Smooth muscle cell (in vitro differentiated cells): ENCODE data around the gene TPRG1. TPM values are rescaled to one million over a fixed set of nuclear protein-coding genes. Genes with fewer than 3 reads are reported as not detected.

Experiments used
- DNase-seq: peaks from one replicate; lab custom pipeline; 2025; ENCODE audit not compliant: unreplicated experiment; lab: John Stamatoyannopoulos, UW
- H2AFZ ChIP-seq: fragments of 200-600 bp; sonication (generic); 2 replicates; pipeline ENCODE4 v1.6.0; 2016; ENCODE audit warnings: antibody characterized with exemption, low read depth, mild to moderate bottlenecking
- H3F3A ChIP-seq: fragments of 200-600 bp; sonication (generic); 2 replicates; pipeline ENCODE4 v1.6.0; 2017; ENCODE audit warnings: antibody characterized with exemption, low read depth
- H3K27ac ChIP-seq: fragments of 200-600 bp; sonication (generic); 2 replicates; pipeline ENCODE4 v1.5.1; 2016; ENCODE audit warnings: low read depth, mild to moderate bottlenecking
- H3K27me3 ChIP-seq: fragments of 200-600 bp; sonication (generic); 2 replicates; pipeline ENCODE4 v1.6.1; 2016; ENCODE audit warnings: low read depth, mild to moderate bottlenecking
- H3K36me3 ChIP-seq: fragments of 200-600 bp; sonication (generic); 2 replicates; pipeline ENCODE4 v1.5.1; 2016; ENCODE audit warnings: low read depth
- H3K4me1 ChIP-seq: fragments of 200-600 bp; sonication (generic); 2 replicates; pipeline ENCODE4 v1.5.1; 2016; ENCODE audit warnings: low read depth
- H3K4me2 ChIP-seq: fragments of 200-600 bp; sonication (generic); 2 replicates; pipeline ENCODE4 v1.6.0; 2016; ENCODE audit warnings: mild to moderate bottlenecking
- H3K4me3 ChIP-seq: fragments of 200-600 bp; sonication (generic); 2 replicates; pipeline ENCODE4 v1.5.1; 2016; ENCODE audit warnings: mild to moderate bottlenecking
- H3K79me2 ChIP-seq: fragments of 200-600 bp; sonication (generic); 2 replicates; pipeline ENCODE4 v1.6.0; 2016; ENCODE audit warnings: low read depth, mild to moderate bottlenecking
- H3K9ac ChIP-seq: fragments of 200-600 bp; sonication (generic); 2 replicates; pipeline ENCODE4 v1.6.0; 2016; ENCODE audit warnings: low read depth
- H3K9me3 ChIP-seq: fragments of 200-600 bp; sonication (generic); replicated peaks from 2 replicates; pipeline ENCODE4 v1.5.1; 2016; ENCODE audit warnings: low read depth
- H4K20me1 ChIP-seq: fragments of 200-600 bp; sonication (generic); 2 replicates; pipeline ENCODE4 v1.6.0; 2016; ENCODE audit warnings: low read depth
- WGBS: methylation state at CpG from one replicate; pipeline ENCODE4 v1.1.7; 2016; ENCODE audit warnings: low lambda C conversion rate; 5-methylcytosine and 5-hydroxymethylcytosine counted together
- polyA plus RNA-seq: library from polyadenylated mRNA; unstranded; fragments of >200 nt; fragmentation: Nextera tagmentation; extraction: Ambion mirVana; gene quantifications from 2 replicates; pipeline ENCODE4 v1.2.1, GENCODE V29; 2016
- total RNA-seq: library from RNA; depleted of rRNA; stranded (reverse); fragments of >200 nt; gene quantifications from 2 replicates; pipeline ENCODE4 v1.2.3, GENCODE V29; 2014
- TF ChIP-seq, protein P1 (sequence below): fragments of 200-600 bp; sonication (generic); IDR thresholded peaks from 2 replicates; pipeline ENCODE4 v1.5.1; 2017; ENCODE audit warnings: borderline replicate concordance, mild to moderate bottlenecking, antibody characterized with exemption; ENCODE audit not compliant: insufficient read depth, poor library complexity, severe bottlenecking

TPRG1 gene
- total and polyA plus RNA-seq, 2 experiments from 2014 or later: 0.65 to 3.2 TPM

DNA sequence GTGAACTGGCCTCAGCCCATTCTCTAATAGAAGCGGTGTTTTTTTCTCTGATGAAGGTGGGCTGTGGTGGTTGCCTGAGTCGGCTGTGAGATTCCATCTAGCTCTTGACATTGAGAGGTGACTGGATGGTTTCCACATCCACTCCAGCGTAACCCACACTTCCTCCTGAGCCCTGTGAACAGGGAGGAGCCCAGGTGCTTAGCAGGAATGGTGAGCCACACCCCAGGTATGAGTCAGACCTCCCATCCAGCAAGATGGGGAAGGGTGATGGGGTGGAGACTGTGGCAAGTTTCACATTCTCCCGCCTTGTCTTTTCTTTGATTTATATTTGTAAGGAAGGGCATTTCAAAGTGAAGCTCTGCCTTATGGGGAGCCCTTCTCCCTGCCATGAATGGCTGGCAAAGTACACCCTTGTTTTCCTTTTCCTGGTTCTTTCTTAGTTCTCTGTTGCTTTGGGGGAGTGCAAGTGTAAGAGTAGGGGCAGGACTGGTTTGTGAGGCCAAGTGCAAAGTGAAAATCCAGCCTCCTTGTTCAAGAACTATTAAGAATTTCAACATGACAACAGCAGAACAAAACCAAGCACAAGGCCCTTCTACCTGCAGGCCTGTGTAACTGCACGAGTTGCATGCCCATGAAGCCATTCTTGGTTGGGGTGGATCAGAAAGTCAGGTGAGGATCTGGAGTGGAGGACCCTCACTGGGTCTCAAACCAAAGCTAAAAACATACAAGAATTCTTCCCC lies 4.6 kb upstream of the TPRG1 start:
- Histone ChIP-seq H3K27ac (peak overlapping the region; percentile 21), H3K9me3 (no peaks in the 10 kb centered on the region), H3K79me2 (no peaks in the 10 kb centered on the region), H3K4me2 (no peak overlapping the region), H3K4me3 (no peak overlapping the region), H3K27me3 (no peaks in the 10 kb centered on the region), H3K4me1 (no peaks in the 10 kb centered on the region), H2AFZ (no peak overlapping the region), H3K9ac (no peak overlapping the region), H3K36me3 (no peaks in the 10 kb centered on the region), H3F3A (no peaks in the 10 kb centered on the region), H4K20me1 (no peaks in the 10 kb centered on the region)
- TF ChIP-seq, protein P1, sequence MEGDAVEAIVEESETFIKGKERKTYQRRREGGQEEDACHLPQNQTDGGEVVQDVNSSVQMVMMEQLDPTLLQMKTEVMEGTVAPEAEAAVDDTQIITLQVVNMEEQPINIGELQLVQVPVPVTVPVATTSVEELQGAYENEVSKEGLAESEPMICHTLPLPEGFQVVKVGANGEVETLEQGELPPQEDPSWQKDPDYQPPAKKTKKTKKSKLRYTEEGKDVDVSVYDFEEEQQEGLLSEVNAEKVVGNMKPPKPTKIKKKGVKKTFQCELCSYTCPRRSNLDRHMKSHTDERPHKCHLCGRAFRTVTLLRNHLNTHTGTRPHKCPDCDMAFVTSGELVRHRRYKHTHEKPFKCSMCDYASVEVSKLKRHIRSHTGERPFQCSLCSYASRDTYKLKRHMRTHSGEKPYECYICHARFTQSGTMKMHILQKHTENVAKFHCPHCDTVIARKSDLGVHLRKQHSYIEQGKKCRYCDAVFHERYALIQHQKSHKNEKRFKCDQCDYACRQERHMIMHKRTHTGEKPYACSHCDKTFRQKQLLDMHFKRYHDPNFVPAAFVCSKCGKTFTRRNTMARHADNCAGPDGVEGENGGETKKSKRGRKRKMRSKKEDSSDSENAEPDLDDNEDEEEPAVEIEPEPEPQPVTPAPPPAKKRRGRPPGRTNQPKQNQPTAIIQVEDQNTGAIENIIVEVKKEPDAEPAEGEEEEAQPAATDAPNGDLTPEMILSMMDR: no peak
- no peak for DNase-seq
- WGBS: 85% methylated on average over 5 of the region's 5 CpGs

DNA sequence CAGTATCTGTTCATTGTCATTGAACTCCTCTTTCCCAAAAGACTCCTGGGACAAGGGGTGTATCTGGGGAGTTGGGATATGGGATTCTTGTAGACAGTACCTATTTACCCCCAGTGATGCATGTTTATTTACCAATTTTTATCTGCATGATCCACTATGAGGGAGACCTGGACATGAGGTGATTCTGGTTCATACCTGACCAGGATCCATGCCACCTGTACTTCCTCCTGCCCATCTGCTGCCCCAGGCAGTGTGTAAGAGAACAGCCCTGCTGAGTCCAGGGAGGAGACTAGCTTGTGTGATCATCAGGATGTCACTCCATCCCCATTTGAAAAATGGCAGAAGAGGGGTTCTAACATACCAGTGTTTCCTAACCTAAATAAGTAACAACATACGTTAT lies 3.1 kb upstream of the TPRG1 start:
- no peaks in the 10 kb centered on the region for H3K36me3 ChIP-seq
- no peaks in the 10 kb centered on the region for H3K9me3 ChIP-seq
- no peaks in the 10 kb centered on the region for H3K79me2 ChIP-seq
- TF ChIP-seq, protein P1: no peak
- no peak for DNase-seq
- no peak overlapping the region for H3K9ac ChIP-seq
- H3F3A ChIP-seq: no peaks in the 10 kb centered on the region
- no peaks in the 10 kb centered on the region for H3K4me1 ChIP-seq
- H3K4me2 ChIP-seq: no peak overlapping the region
- no peaks in the 10 kb centered on the region for H3K27me3 ChIP-seq
- no peaks in the 10 kb centered on the region for H4K20me1 ChIP-seq
- no peak overlapping the region for H2AFZ ChIP-seq
- H3K4me3 ChIP-seq: no peak overlapping the region
- H3K27ac ChIP-seq: no peak overlapping the region
- 100% methylated on average over 1 of the region's 1 CpG for WGBS

DNA sequence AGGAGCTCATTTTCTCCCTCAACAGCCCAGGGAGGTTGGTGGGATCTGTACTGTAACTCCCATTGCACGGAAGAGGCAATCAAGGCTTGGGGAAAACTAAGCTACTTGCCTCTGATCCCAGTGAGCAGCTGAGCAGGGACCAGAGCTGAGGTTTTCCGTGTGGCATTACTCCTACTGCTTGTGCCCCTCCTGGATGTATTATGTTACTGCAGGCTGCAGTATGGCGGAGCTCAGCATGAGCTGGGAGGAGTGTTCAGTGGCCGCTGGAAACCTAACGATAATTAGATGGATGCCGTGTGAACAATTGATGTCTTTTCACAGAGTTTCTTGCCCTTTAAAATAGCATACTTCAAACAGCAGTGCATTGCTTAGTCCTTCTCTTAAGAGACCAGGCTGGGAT lies 2.0 kb upstream of the TPRG1 start:
- no peak overlapping the region for H3K4me3 ChIP-seq
- 75% methylated on average over 6 of the region's 6 CpGs for WGBS
- no peaks in the 10 kb centered on the region for H3K79me2 ChIP-seq
- H3K27ac ChIP-seq: no peak overlapping the region
- no peak overlapping the region for H3K4me2 ChIP-seq
- no peaks in the 10 kb centered on the region for H3K36me3 ChIP-seq
- H3K9ac ChIP-seq: no peak overlapping the region
- H4K20me1 ChIP-seq: no peaks in the 10 kb centered on the region
- H3K4me1 ChIP-seq: no peaks in the 10 kb centered on the region
- no peaks in the 10 kb centered on the region for H3K27me3 ChIP-seq
- H2AFZ ChIP-seq: no peak overlapping the region
- no peaks in the 10 kb centered on the region for H3F3A ChIP-seq
- H3K9me3 ChIP-seq: no peaks in the 10 kb centered on the region
- TF ChIP-seq, protein P1: no peak
- no peak for DNase-seq

DNA sequence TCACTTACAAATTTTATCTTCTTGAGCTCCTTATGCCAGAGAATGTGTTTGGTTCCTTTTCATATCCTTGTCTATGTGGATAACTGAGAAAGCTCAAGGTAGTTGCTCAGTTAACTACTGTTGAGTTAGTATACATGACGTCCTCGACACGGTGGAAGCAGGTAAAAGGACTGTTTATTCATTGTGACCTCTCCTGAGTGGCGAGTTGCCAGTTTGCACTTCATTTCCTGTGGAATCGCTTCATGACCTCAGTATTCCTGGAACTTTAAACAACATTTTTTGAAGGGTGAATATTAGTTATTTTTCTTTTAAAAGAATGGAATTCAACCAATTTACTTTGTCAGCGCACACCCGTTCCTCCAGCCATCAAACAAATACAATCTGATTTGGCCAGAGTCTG lies 1.2 kb upstream of the TPRG1 start:
- no peak overlapping the region for H3K27ac ChIP-seq
- no peaks in the 10 kb centered on the region for H4K20me1 ChIP-seq
- WGBS: 95% methylated on average over 7 of the region's 7 CpGs
- H3K9ac ChIP-seq: no peak overlapping the region
- H3K4me1 ChIP-seq: no peaks in the 10 kb centered on the region
- DNase-seq: no peak
- H3K9me3 ChIP-seq: no peaks in the 10 kb centered on the region
- H3K79me2 ChIP-seq: no peaks in the 10 kb centered on the region
- H3K4me3 ChIP-seq: no peak overlapping the region
- no peak overlapping the region for H3K4me2 ChIP-seq
- no peaks in the 10 kb centered on the region for H3K36me3 ChIP-seq
- H3K27me3 ChIP-seq: no peaks in the 10 kb centered on the region
- H3F3A ChIP-seq: no peaks in the 10 kb centered on the region
- TF ChIP-seq, protein P1: no peak
- H2AFZ ChIP-seq: no peak overlapping the region
